Right ventricle myocardium superior (tissue), 1 donor: ENCODE measurements around the gene TLE6. TPM values are rescaled to one million over a fixed set of nuclear protein-coding genes. Genes with fewer than 3 reads are reported as not detected.
"Not testable (repeated sequence)": the region's sequence is repeated elsewhere in the genome, so short reads cannot be mapped to it uniquely, and the experiment has no call there.

ENCODE experiments used
- ATAC-seq: fragments of 200-7000 bp; cut with Tn5 transposase; one replicate; pipeline ENCODE4 v1.9.1; 2020; ENCODE audit warnings: mild to moderate bottlenecking; ENCODE audit not compliant: poor library complexity
- DNase-seq: peaks from one replicate; pipeline ENCODE4 v3.0.0-alpha.2; 2020
- intact Hi-C: fragments of 100-400 bp; cut with DNase I; formaldehyde crosslinking; loops from one replicate; pipeline ENCODE4 v1.11.2; 2022
- total RNA-seq: library from RNA; stranded (reverse); fragmentation: NEBNext Ultra II Directional; extraction: Animal tissue kit (Norgen Biotek cat#: 25700); gene quantifications from one replicate; pipeline ENCODE4 v1.2.1, GENCODE V29; 2021
- donor health status: DM: no; HTN: yes; CAD: no; lungs with severe emphysema.

TLE6 gene
- total RNA-seq, 1 donor from 2014 or later = 0.70 TPM

- intact Hi-C loops, DNase-seq, ATAC-seq: not testable (repeated sequence)
Observed at GRCh38 chr19:2992333-2992732, 15.0 kb downstream of the TLE6 start.

DNA sequence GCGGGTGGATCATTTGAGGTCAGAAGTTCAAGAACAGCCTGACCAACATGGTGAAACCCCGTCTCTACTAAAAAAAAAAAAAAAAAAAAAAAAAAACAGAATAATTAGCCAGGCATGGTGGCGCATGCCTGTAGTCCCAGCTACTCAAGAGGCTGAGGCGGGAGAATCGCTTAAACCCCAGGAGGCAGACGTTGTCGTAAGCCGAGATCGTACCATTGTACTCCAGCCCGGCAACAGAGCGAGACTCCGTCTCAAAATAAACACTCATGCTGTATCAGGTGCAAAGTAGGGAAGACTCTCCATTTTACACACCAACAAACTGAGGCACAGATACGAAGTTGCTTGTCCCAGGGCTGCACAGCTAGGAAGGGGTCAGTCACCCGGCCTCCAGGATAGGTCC is 15.6 kb downstream of the TLE6 start:
- no peak for ATAC-seq
- intact Hi-C loops = no loop called here

DNA sequence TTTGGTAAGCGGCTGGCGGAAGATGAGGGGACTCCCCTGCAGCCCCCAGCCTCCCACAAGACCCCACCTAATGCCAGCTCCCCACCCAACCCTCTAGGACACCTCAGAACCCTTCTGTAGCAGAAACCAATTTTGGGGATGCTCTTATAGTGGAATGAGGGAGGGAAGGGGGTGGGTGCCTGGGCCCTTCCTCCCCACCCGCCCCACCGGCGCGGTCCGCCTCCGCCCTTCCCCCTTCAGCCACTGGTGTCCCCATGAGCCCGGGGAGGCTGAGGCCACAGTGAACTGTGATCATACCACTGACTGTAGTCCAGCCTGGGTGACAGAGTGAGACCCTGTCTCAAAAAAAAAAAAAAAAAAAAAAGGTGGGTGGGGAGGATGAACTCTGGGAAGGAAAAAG is 16.2 kb downstream of the TLE6 start:
- DNase-seq = no peak
- intact Hi-C loops = no loop called here
- ATAC-seq = no peak

More for the DNA sequence above, 15.6 kb downstream of the TLE6 start:
- no peak for DNase-seq

DNA sequence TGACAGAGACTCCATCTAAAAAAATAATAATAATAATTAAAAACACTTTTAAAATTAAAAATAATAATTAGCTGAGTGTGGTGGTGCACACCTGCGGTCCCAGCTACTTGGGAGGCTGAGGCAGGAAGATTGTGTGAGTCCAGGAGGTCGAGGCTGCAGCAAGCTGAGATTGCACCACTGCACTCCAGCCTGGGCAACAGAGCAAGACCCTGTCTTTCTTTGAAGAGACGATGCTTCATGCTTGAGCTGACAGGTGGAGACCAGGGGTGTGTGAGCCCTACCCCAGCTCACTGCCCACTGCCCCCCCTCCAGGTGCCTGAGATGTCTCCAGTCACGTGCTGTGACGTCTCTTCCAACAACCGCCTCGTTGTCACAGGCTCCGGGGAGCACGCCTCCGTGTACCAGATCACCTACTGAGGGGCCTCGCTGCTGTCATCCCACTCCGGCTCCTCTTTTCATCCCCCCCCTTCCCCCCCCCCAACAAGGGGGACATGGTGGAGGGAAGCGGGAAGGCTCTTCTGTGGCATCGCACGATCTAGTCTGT is 17.3 kb downstream of the TLE6 start:
- intact Hi-C loops = no loop called here
- ATAC-seq = no peak
- DNase-seq = no peak

GRCh38 chr19:2997720-2998119 is 20.4 kb downstream of the TLE6 start:
- DNase-seq = no peak
- intact Hi-C loops = no loop called here
- ATAC-seq = no peak

- DNase-seq (no peak), ATAC-seq (no peak)
- intact Hi-C loops = no loop called here
Observed at GRCh38 chr19:2998642-2999041, 21.3 kb downstream of the TLE6 start.

- DNase-seq (no peak), ATAC-seq (no peak)
- intact Hi-C loops = no loop called here
Observed at GRCh38 chr19:3001235-3001800, 24.0 kb downstream of the TLE6 start.

DNA sequence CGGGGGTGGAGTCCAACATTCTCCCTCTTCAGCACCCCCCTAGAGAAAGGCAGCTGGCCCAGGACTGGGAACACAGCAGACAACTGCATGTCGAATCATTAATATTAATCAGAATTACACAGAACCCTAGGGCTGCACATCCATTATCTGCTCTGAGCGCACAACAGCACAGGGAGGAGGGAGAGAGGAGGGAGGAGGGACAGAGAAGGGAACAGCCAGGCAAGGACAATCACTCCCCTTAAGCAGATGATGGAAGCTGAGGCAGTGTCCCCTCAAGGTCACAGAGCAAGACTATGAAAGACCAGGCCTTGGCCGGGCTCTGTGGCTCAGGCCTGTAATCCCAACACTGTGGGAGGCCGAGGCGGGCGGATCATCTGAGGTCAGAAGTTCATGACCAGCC is 25.7 kb downstream of the TLE6 start:
- intact Hi-C loops = no loop called here
- no peak for ATAC-seq
- DNase-seq = no peak

GRCh38 chr19:3004522-3004921 is 27.2 kb downstream of the TLE6 start:
- no peak for ATAC-seq
- intact Hi-C loops = no loop called here
- no peak for DNase-seq

DNA sequence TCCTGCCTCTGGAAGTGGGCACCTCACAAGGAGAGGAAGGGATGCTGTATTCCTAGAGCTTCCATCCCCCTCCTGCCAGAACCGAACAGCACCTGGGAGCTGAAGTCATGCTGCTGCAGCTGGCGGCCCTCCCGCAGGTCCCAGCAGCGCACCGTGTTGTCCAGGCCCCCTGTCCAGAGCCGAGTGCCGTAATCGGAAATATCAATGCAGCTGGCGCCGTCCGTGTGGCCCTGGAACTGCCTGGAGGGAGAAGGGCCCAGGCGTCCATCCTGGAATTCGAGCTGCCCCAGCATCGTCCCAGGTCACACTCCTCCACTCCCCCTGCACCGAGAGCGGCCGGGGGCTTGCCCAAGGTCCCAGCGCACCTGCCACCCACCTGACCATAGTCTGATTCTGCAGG is 28.0 kb downstream of the TLE6 start:
- ATAC-seq = no peak
- intact Hi-C loops = no loop called here
- DNase-seq = no peak

GRCh38 chr19:3006075-3006767 is 28.9 kb downstream of the TLE6 start:
- intact Hi-C loops = no loop called here
- DNase-seq = no peak
- ATAC-seq = peak; percentile 18

GRCh38 chr19:3007975-3008374 is 30.6 kb downstream of the TLE6 start:
- ATAC-seq (no peak), DNase-seq (no peak)
- intact Hi-C loops = no loop called here

DNA sequence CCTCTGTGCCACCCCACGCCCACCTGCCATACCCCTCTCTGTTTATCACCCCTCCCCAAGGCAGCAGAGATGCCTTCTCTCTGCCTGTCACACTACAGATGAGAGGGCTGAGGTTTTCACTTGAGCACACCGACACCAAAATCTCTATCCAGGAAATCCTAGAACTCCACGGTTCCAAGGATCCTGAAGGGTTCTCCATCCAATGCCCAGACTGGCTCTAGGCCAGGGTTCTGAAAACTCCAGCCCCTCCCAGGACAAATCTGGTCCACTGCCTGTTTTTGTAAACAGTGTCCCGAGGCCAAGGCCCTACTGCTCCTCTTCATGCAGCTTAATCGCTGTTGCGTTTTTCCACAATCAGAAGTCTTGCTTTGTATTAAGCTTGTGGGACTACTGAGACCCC is 31.6 kb downstream of the TLE6 start:
- intact Hi-C loops = no loop called here
- no peak for DNase-seq

DNA sequence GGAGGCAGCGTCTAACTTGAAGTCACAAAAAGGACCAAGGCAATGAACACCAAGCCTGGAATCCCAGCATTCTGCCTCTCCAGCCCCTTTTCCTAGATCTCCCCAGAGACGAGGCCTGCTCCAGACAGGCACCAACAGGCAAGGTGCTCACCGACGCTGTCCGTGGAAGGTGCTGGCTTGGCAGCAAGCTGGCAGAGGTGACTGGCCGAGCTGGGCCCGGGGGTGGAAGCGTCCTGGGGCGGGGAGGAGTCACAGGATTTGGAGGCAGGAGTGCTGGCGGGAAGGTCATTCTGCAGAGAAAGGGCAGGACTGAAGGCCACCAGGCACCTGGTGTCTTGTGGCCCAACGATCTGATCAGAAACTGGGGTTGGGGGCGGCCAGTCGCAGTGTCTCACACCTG is 33.5 kb downstream of the TLE6 start:
- ATAC-seq (no peak), DNase-seq (no peak)
- intact Hi-C loops = no loop called here

More for the DNA sequence above, 31.6 kb downstream of the TLE6 start:
- ATAC-seq = no peak

- DNase-seq, ATAC-seq, intact Hi-C loops: not testable (repeated sequence)
Observed at GRCh38 chr19:3012059-3012458, 34.7 kb downstream of the TLE6 start.

DNA sequence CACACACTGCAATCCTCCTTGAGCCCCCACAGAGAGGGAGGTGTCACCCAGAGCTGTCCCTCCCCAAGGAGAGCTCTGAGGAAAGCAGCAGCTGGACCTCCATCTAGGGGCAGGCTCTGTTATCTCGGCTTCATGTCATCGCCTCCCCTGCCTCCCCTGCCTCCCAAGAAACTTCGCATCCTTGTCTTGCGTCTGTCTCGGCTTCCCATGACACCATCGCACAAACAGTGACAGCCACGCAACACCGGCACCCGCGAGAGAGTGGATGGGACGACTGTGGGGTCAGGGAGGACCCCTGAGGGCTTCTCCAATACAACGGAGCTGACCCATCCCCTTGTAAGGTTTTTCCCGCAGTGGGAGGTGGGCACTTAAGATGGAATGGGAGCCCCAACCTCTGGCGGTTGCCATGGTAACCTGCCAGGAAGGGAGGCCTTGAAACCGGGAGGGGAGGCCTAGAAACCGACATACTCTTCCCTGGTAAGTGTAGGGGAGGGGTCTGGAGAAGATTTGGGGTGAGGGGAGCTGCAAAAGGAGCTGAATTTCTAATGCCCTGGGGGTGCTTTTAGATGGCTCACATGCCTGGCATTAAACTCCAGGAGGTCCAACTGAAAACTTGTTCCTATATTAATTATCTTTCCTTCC is 35.4 kb downstream of the TLE6 start:
- ATAC-seq (peak; percentile 12), DNase-seq (no peak)
- intact Hi-C loops = no loop called here

GRCh38 chr19:3013263-3013725 is 35.9 kb downstream of the TLE6 start:
- ATAC-seq (no peak), DNase-seq (no peak)
- intact Hi-C loops = no loop called here

DNA sequence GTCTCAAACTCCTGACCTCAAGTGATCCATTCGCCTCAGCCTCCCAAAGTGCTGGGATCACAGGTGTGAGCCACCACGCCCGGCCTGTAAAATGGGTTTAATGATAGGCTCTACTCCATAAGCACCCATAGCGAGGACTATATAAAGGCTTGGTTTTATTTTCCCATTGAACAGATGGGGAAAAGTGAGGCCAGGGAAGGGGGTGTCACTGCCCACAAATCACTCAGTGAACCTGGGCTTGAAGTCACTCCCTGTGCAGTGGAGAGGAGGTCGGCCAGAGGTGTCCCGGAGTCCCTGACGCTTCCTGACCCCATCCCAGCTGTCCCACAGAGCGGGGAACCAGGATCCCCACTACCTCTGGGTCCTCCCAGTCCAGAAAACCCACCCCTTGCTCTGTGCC is 36.8 kb downstream of the TLE6 start:
- no peak for DNase-seq
- intact Hi-C loops = no loop called here
- no peak for ATAC-seq

- ATAC-seq (no peak), DNase-seq (no peak)
- intact Hi-C loops = no loop called here
Observed at GRCh38 chr19:3015126-3016057, 38.0 kb downstream of the TLE6 start.
